ENCODE results near the gene KLF15.

KLF15 gene

GRCh38 chr3:126390751-126391150 lies 33.5 kb upstream of the KLF15 start:
- DNase-seq (ENCODE audit: low read depth, low spot score): no peak
- H3K4me3 ChIP-seq (ENCODE audit: low read length): no peak overlapping the region

- no peak overlapping the region for H3K4me3 ChIP-seq (ENCODE audit: low read length)
- DNase-seq (ENCODE audit: low read depth, low spot score): no peak
Measured at GRCh38 chr3:126390201-126390600, 33.0 kb upstream of the KLF15 start.

- DNase-seq (ENCODE audit: low read depth, low spot score): no peak
- no peak overlapping the region for H3K4me3 ChIP-seq (ENCODE audit: low read length)
Measured at GRCh38 chr3:126389794-126390146, 32.6 kb upstream of the KLF15 start.

- H3K4me3 ChIP-seq (ENCODE audit: low read length): no peak overlapping the region
- no peak for DNase-seq (ENCODE audit: low read depth, low spot score)
Measured at GRCh38 chr3:126389112-126389793, 32.0 kb upstream of the KLF15 start.

GRCh38 chr3:126381966-126382365 lies 24.8 kb upstream of the KLF15 start:
- no peak overlapping the region for H3K4me3 ChIP-seq (ENCODE audit: low read length)
- DNase-seq (ENCODE audit: low read depth, low spot score): no peak

- no peak for DNase-seq (ENCODE audit: low read depth, low spot score)
- H3K4me3 ChIP-seq (ENCODE audit: low read length): no peak overlapping the region
Measured at GRCh38 chr3:126380011-126380768, 23.0 kb upstream of the KLF15 start.

- H3K4me3 ChIP-seq (ENCODE audit: low read length): no peak overlapping the region
- no peak for DNase-seq (ENCODE audit: low read depth, low spot score)
Measured at GRCh38 chr3:126378341-126378751, 21.1 kb upstream of the KLF15 start.

- no peak for DNase-seq (ENCODE audit: low read depth, low spot score)
- no peak overlapping the region for H3K4me3 ChIP-seq (ENCODE audit: low read length)
Measured at GRCh38 chr3:126377211-126377610, 20.0 kb upstream of the KLF15 start.

- peak; percentile 46 for DNase-seq (ENCODE audit: low read depth, low spot score)
Measured at GRCh38 chr3:126376444-126376843, 19.2 kb upstream of the KLF15 start.

GRCh38 chr3:126375835-126376331 lies 18.7 kb upstream of the KLF15 start:
- no peak overlapping the region for H3K4me3 ChIP-seq (ENCODE audit: low read length)
- no peak for DNase-seq (ENCODE audit: low read depth, low spot score)

More at GRCh38 chr3:126376444-126376843, 19.2 kb upstream of the KLF15 start:
- no peak overlapping the region for H3K4me3 ChIP-seq (ENCODE audit: low read length)

- DNase-seq (ENCODE audit: low read depth, low spot score): peak; percentile 41
- H3K4me3 ChIP-seq (ENCODE audit: low read length): no peak overlapping the region
Measured at GRCh38 chr3:126373682-126374601, 16.7 kb upstream of the KLF15 start.

GRCh38 chr3:126373146-126373613 lies 16.0 kb upstream of the KLF15 start:
- DNase-seq (ENCODE audit: low read depth, low spot score): no peak
- no peak overlapping the region for H3K4me3 ChIP-seq (ENCODE audit: low read length)

GRCh38 chr3:126372413-126373145 lies 15.4 kb upstream of the KLF15 start:
- H3K4me3 ChIP-seq (ENCODE audit: low read length): no peak overlapping the region
- DNase-seq (ENCODE audit: low read depth, low spot score): no peak

- DNase-seq (ENCODE audit: low read depth, low spot score): no peak
- H3K4me3 ChIP-seq (ENCODE audit: low read length): no peak overlapping the region
Measured at GRCh38 chr3:126371096-126371705, 14.0 kb upstream of the KLF15 start.

- no peak for DNase-seq (ENCODE audit: low read depth, low spot score)
- no peak overlapping the region for H3K4me3 ChIP-seq (ENCODE audit: low read length)
Measured at GRCh38 chr3:126370606-126371005, 13.4 kb upstream of the KLF15 start.

GRCh38 chr3:126370055-126370454 lies 12.8 kb upstream of the KLF15 start:
- DNase-seq (ENCODE audit: low read depth, low spot score): no peak
- H3K4me3 ChIP-seq (ENCODE audit: low read length): no peak overlapping the region

GRCh38 chr3:126369490-126369889 lies 12.3 kb upstream of the KLF15 start:
- DNase-seq (ENCODE audit: low read depth, low spot score): no peak
- H3K4me3 ChIP-seq (ENCODE audit: low read length): no peak overlapping the region

- no peak overlapping the region for H3K4me3 ChIP-seq (ENCODE audit: low read length)
- no peak for DNase-seq (ENCODE audit: low read depth, low spot score)
Measured at GRCh38 chr3:126367316-126367805, 10.2 kb upstream of the KLF15 start.
